ENCODE data around the gene CDH2.

- TF ChIP-seq, protein P1, sequence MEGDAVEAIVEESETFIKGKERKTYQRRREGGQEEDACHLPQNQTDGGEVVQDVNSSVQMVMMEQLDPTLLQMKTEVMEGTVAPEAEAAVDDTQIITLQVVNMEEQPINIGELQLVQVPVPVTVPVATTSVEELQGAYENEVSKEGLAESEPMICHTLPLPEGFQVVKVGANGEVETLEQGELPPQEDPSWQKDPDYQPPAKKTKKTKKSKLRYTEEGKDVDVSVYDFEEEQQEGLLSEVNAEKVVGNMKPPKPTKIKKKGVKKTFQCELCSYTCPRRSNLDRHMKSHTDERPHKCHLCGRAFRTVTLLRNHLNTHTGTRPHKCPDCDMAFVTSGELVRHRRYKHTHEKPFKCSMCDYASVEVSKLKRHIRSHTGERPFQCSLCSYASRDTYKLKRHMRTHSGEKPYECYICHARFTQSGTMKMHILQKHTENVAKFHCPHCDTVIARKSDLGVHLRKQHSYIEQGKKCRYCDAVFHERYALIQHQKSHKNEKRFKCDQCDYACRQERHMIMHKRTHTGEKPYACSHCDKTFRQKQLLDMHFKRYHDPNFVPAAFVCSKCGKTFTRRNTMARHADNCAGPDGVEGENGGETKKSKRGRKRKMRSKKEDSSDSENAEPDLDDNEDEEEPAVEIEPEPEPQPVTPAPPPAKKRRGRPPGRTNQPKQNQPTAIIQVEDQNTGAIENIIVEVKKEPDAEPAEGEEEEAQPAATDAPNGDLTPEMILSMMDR (IDR thresholded peaks at IDR 0.05): no peak
- TF ChIP-seq POLR2A (IDR thresholded peaks at IDR 0.05) (no peak), EP300 (IDR thresholded peaks at IDR 0.05) (no peak)
Measured at GRCh38 chr18:28040716-28041115, 136.2 kb downstream of the CDH2 start.
